GM18861 (cell line): ENCODE results near the gene HPD.
A peak's percentile ranks its signal among the peaks of the same experiment; 100 is the strongest.
"Not testable (repeated sequence)": the region's sequence is repeated elsewhere in the genome, so short reads cannot be mapped to it uniquely, and the experiment has no call there.

ENCODE experiments used
- ATAC-seq: cut with Tn5 transposase; IDR thresholded peaks from one replicate; pipeline ENCODE4 v1.9.1; 2021; ENCODE audit not compliant: unreplicated experiment

HPD gene

DNA sequence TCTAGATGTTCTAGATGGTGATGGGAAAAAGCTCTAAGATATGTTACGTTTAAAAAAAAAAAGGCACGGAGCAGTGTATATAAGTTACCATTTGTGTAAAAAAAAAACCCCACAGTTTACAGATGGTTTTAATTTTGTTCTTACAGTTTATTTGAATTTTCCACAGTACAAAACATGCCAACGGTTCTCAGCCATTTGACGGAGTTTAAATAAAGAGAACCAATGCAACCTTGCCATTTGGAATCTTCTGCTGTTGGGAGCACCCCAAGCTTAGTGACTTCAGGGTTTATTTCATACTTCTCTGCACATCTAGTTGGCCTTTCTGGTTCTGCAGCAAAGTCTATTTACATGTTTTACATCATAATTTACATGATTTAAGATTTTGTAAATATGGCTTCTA, 7.7 kb upstream of the HPD start:
- ATAC-seq, result no peak

GRCh38 chr12:121861636-121862254, 3.1 kb upstream of the HPD start:
- ATAC-seq, result no peak

DNA sequence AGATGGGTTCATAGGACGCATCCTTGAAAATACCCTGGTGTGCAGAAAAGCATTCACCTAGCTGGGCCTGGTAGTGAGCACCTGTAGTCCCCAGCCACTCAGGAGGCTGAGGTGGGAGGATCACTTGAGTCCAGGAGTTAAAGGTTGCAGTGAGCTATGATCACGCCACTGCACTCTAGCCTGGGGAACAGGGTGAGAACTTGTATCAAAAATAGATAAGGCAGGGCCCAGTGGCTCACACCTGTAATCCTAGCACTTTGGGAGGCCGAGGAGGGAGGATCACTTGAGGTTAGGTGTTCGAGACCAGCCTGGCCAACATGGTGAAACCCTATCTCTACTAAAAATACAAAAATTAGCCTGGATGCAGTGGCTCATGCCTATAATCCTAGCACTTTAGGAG, 2.0 kb upstream of the HPD start:
- ATAC-seq, result not testable (repeated sequence)

- no peak for ATAC-seq
Observed at GRCh38 chr12:121860257-121860656, 1.6 kb upstream of the HPD start.

DNA sequence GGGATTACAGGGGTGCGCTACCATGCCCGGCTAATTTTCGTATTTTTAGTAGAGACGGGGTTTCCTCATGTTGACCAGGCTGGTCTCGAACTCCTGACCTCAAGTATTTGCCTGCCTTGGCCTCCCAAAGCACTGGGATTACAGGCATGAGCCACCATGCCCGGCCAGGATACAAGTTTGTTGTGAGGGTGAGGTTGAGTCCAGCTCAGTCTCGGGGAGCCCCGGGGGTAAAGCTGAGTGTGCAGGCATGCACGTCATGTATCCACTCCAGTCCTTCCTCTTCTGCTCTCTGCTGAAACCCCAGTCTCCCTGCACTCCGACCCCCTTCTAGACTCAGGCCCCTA, 369 bp downstream of the HPD start:
- no peak for ATAC-seq

- no peak for ATAC-seq
Observed at GRCh38 chr12:121857322-121858246, 1.1 kb downstream of the HPD start.

DNA sequence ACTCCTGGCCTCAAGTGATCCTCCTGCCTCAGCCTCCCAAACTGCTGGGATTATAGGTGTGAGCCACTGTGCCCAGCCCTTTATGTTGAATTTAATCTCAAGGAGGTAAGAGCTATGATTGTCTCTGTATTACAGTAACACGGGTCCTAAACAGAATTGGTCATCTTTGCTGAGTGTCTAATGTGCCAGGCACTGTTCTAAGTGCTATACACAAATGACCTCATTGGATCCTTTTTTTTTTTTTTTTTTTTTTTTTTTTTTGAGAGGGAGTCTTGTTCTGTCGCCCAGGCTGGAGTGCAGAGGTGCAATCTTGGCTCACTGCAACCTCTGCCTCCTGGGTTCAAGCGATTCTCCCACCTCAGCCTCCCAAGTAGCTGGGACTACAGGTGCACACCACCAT, 6.3 kb downstream of the HPD start:
- ATAC-seq, result not testable (repeated sequence)

DNA sequence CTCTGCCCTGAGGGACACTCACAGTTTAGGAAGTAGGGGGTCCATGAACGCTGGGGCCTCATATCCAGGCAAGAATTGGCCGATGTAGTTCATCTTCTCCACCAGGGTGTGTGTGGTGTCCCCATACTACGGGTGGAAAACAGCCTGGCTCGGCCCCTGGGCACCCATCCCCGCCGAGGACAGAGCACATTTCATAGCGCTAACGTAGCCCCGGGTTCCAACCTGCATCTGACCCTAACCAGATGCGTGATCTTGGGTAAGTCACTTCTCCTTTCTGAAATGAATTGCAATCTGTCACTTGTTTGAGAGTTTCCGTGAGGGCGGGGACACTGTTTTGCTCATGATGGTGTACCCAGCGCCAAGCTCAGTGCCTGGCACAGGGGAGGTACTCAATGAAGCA, 9.0 kb downstream of the HPD start:
- no peak for ATAC-seq

GRCh38 chr12:121849211-121849610, 9.4 kb downstream of the HPD start:
- no peak for ATAC-seq

- ATAC-seq, result no peak
Observed at GRCh38 chr12:121845701-121846100, 13.0 kb downstream of the HPD start.

GRCh38 chr12:121843236-121843982, 15.2 kb downstream of the HPD start:
- no peak for ATAC-seq

GRCh38 chr12:121839993-121840761, 18.5 kb downstream of the HPD start:
- no peak for ATAC-seq

DNA sequence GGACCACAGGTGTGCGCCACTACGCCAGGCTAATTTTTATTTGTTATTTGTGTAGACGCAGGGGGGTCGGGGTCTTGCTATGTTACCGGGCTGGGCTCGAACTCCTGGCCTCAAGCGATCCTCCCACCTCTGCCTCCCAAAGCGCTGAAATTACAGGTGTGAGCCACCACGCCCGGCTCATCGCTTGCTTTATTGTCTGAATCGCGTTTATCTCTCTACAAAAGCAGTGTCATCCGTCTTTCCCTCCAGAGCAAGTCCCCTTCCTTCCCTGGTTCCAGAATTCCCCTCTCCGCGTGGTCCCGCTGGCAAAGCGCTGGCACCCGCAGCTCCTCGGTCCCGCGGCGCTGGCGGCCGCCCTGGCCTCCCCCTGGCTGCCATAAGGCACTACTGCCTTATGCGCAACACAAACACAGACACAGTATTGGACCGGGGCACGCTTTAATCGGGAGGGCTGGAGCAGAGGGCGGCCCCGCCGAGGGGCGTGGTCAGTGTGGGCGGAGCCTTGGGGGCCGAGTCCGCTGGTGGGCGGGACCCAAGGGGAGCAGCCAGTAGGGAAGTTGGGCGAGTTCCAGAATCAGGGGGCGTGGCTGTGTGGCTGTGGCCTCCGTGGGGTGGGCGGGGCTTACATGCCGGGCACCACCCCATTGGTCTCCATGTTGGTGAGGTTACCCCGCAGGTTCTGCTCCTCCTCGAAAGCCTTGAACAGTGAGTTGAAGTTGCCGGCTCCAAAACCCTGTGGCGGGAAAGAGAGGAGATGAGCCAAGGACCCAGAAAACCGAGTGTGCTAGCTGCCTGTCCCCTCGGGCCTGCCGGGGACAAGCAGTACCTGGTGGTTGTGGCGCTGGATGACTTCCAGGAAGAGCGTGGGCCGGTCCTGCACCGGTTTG, 19.3 kb downstream of the HPD start:
- peak; percentile 96 for ATAC-seq

DNA sequence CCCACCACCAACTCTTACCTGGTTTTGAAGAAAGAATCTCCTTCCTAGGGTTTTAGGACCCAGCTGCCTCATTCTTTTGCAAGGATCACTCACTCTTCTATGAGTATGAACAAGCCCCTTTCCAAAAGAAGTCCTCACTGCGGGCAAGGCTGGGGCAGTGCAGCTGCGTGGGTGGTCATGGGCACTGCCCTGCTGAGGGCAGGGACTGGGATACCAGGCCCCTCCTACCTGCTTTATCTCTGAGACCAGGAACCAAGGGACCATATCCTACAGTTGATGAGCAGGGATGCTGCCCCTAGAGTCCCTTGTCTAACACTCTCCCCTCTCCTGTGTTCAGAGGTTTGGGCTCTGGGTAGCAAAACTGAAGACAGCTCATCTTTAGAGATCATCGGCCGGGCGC, 20.5 kb downstream of the HPD start:
- ATAC-seq, result no peak

DNA sequence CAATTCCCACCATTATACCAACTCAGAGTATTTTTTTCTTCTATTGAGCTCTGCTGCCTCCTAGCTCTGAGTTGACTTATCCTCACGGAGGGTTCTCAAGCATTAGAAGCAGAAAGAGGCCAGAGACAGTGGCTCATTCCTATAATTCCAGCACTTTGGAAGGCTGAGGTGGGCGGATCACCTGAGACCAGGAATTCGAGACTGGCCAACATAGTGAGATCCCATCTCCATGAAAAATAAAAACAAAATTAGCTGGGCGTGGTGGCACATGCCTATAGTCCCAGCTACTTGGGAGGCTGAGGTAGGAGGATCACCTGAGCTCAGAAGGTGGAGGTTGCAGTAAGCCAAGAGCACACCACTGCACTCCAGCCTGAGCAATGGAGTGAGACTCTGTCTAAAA, 21.0 kb downstream of the HPD start:
- ATAC-seq, result no peak

DNA sequence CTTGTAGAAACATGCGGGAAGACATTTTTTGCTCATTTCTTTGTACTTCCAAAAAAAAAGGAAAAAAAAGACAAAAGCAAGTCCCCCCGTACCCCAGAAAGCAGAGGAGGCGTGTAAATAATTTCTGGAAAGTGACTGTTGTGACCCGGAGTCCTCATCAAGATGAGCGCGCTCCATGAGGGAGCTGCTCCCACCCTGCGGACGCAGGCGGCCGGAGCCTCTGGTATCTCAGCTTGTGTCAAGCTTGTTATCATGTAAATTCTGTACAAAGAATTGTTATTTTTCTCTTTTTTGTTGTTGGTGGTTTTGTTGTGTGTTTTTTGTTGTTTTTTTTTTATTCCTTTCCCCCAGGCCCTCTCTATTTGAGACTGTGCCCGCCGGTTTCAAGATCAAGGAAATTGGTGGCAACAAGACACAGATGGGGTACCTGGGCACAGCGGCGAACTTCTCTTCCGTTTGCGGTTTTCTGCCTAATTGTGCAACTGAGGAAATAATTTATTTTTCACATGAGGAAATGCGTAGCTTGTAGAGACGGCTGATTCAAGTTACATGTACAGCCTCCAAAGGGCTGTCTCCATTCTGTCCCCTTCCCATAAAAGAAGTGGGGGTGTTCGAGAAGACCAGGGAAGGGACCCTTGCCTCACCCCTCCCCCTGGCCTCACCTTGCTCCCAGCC, 27.0 kb downstream of the HPD start:
- ATAC-seq, result no peak

DNA sequence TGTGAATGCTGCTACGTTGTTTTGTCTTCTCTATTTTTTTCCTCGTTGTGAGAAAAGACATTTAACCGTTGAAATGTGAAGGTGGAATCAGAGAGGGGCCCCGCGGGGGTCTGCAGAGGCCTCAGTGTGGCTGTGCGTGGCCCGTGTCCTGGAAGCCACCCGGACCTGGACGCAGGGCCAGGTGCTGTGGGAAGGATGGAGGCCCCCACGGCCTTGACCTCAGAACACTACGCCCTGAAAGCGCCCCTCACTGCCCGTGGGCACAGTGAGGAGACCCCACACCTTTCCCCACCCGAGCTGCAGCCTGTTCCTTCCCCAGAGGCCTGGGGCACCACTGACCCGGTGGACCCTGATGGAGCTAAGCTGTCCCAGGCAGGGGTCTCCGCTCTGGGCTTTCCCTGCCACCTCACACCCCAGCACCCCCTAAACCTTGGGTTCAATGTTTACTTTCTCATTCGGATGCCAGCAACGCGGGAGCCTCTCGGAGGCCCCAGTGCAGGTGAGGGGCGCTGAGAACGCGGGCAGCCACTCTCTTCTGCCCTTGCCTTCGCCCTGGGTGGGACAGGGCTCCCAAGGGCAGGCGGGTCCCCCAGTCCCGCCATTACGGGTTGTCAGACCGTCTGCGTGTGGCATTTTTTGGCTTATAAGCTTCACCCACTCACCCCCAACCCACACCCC, 27.9 kb downstream of the HPD start:
- ATAC-seq, result no peak

DNA sequence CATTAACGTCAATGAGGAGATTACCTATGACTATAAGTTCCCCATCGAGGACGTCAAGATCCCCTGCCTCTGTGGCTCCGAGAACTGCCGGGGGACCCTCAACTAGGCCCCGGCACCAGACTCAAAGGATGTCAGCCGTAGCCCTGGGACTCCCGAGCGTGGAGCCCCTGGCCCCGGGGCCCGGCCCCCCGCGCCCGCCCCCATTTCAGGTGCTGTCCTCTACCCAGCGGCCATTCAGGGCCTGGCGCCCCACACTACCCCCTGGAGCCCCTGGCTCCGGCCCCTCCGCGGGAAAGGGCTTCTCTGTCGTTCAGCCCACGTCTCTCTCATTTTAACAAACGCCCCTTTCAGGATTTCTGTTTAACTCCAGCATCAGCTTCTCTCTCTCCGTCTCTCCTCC, 28.5 kb downstream of the HPD start:
- no peak for ATAC-seq
